Endodermal cell (in vitro differentiated cells): ENCODE measurements around the gene DESI2. TPM values are rescaled to one million over a fixed set of nuclear protein-coding genes. Genes with fewer than 3 reads are reported as not detected.
"Not testable (repeated sequence)": the region's sequence is repeated elsewhere in the genome, so short reads cannot be mapped to it uniquely, and the experiment has no call there.

Experiments used
- DNase-seq: peaks from one replicate; pipeline ENCODE4 v3.0.0-alpha.2; 2017
- H3K27ac ChIP-seq: 2 replicates; pipeline ENCODE4 v1.5.1; 2013; ENCODE audit warnings: mild to moderate bottlenecking, low read depth, low read length, moderate library complexity
- H3K27me3 ChIP-seq: 2 replicates; pipeline ENCODE4 v1.6.1; 2013; ENCODE audit warnings: mild to moderate bottlenecking, low read length, moderate library complexity; ENCODE audit not compliant: insufficient read depth, control insufficient read depth, poor library complexity, severe bottlenecking
- H3K36me3 ChIP-seq: 2 replicates; pipeline ENCODE4 v1.7.0; 2013; ENCODE audit warnings: mild to moderate bottlenecking, low read length, moderate library complexity; ENCODE audit not compliant: control insufficient read depth, insufficient read depth
- H3K4me1 ChIP-seq: one replicate; pipeline ENCODE4 v1.7.0; 2013; ENCODE audit warnings: low read length; ENCODE audit not compliant: control insufficient read depth, insufficient read depth
- H3K4me3 ChIP-seq: 2 replicates; pipeline ENCODE4 v1.5.1; 2013; ENCODE audit warnings: mild to moderate bottlenecking, low read length, moderate library complexity
- H3K9ac ChIP-seq: 2 replicates; pipeline ENCODE4 v1.6.1; 2013; ENCODE audit warnings: mild to moderate bottlenecking, low read length, moderate library complexity; ENCODE audit not compliant: poor library complexity, severe bottlenecking; ENCODE audit errors: extremely low read depth
- H3K9me3 ChIP-seq: 2 replicates; pipeline ENCODE4 v1.6.1; 2013; ENCODE audit warnings: mild to moderate bottlenecking, low read length, moderate library complexity; ENCODE audit not compliant: control insufficient read depth
- H3K27ac Mint-ChIP-seq: 2 replicates; pipeline ENCODE4 v1.8.0; 2020; ENCODE audit warnings: mixed read lengths
- H3K27me3 Mint-ChIP-seq: 2 replicates; pipeline ENCODE4 v1.8.0; 2021; ENCODE audit warnings: mild to moderate bottlenecking, mixed read lengths; ENCODE audit not compliant: insufficient read depth
- H3K36me3 Mint-ChIP-seq: 2 replicates; pipeline ENCODE4 v1.8.0; 2020; ENCODE audit warnings: low read depth, mixed read lengths
- H3K4me1 Mint-ChIP-seq: 2 replicates; pipeline ENCODE4 v1.8.0; 2020; ENCODE audit warnings: mixed read lengths
- H3K4me3 Mint-ChIP-seq: 2 replicates; pipeline ENCODE4 v1.8.0; 2020; ENCODE audit warnings: mild to moderate bottlenecking, moderate library complexity, mixed read lengths
- H3K9me3 Mint-ChIP-seq: 2 replicates; pipeline ENCODE4 v1.8.0; 2020; ENCODE audit warnings: mild to moderate bottlenecking, mixed read lengths
- WGBS, 2 experiments: methylation state at CpG; one replicate each; pipeline versions ENCODE4 v1.1.5 to v1.1.7; 2013; ENCODE audit warnings: missing lambda C conversion rate in 2 of 2, mixed read lengths in 1 of 2; ENCODE audit not compliant: insufficient coverage in 1 of 2, insufficient read length in 1 of 2; 5-methylcytosine and 5-hydroxymethylcytosine counted together
- total RNA-seq, 2 donors: library from RNA; stranded (reverse); fragmentation: NEBNext Ultra II Directional in 1 of 2; extraction: Animal tissue kit (Norgen Biotek cat#: 25700) in 1 of 2; gene quantifications; 2 replicates in 1 of 2; 3 replicates in 1 of 2; pipeline ENCODE4 v1.2.1, GENCODE V29; 2021
- TF ChIP-seq, protein P1 (sequence below): fragments of 200-600 bp; sonication (generic); conservative IDR thresholded peaks from 2 replicates; pipeline ENCODE4 v1.5.0; 2021; ENCODE audit warnings: antibody characterized with exemption, mild to moderate bottlenecking

The DESI2 gene
- total RNA-seq, 2 donors from 2014 or later = 50.0 to 50.2 TPM

DNA sequence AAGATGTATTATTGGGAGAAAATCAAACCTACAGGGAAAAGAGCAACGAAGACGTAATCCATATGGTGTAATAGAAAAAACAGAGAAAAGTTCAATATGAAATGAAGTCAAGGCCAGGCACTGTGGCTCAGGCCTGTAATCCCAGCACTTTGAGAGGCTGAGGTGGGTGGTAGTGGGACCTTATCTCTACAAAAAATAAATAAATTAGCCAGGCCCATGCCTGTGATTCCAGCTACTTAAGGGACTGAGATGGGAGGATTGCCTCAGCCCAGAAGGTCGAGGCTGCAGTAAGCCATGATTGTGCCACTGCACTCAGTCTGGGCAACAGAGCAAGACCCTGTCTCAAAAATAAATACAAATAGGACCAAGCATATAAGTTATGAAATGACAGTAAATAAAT is 11.4 kb downstream of the DESI2 start:
- peaks cover 11% of the 10 kb centered on the region for H3K9me3 ChIP-seq
- 94 to 95% methylated on average over 3 of the region's 3 CpGs for WGBS, 2 experiments
- TF ChIP-seq, protein P1, sequence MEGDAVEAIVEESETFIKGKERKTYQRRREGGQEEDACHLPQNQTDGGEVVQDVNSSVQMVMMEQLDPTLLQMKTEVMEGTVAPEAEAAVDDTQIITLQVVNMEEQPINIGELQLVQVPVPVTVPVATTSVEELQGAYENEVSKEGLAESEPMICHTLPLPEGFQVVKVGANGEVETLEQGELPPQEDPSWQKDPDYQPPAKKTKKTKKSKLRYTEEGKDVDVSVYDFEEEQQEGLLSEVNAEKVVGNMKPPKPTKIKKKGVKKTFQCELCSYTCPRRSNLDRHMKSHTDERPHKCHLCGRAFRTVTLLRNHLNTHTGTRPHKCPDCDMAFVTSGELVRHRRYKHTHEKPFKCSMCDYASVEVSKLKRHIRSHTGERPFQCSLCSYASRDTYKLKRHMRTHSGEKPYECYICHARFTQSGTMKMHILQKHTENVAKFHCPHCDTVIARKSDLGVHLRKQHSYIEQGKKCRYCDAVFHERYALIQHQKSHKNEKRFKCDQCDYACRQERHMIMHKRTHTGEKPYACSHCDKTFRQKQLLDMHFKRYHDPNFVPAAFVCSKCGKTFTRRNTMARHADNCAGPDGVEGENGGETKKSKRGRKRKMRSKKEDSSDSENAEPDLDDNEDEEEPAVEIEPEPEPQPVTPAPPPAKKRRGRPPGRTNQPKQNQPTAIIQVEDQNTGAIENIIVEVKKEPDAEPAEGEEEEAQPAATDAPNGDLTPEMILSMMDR = no peak
- Mint-ChIP-seq H3K27me3 (no peaks in the 10 kb centered on the region), H3K4me1 (peaks cover 15% of the 10 kb centered on the region), H3K27ac (no peak overlapping the region), H3K9me3 (peaks cover 3% of the 10 kb centered on the region), H3K36me3 (peaks cover 25% of the 10 kb centered on the region), H3K4me3 (no peak overlapping the region)
- no peak for DNase-seq
- no peaks in the 10 kb centered on the region for H3K27me3 ChIP-seq
- H3K9ac ChIP-seq = no peak overlapping the region
- H3K27ac ChIP-seq = no peak overlapping the region
- H3K4me3 ChIP-seq = no peak overlapping the region
- no peaks in the 10 kb centered on the region for H3K4me1 ChIP-seq
- H3K36me3 ChIP-seq = peaks cover 15% of the 10 kb centered on the region

DNA sequence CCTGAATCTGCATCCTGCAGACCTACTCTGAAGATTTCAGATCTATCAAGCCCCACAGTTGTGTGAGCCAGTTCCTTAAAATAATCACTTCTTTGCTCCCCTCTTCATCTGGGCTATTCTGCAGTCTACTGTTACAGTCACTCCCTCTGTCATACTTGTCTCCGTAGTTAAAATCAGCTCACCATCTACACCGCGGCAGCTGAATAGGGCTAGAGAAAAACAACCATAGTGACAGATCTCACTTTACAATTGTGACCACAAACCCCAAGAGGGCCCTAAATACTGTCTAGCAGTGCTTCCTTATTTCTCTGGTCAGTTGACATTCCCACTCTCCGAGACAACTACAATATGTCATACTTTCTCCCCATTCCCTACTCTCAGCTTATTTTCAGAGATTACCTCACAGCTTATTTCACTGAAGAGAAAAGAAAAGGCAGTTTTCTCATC is 12.9 kb downstream of the DESI2 start:
- Histone ChIP-seq H3K4me3 (no peak overlapping the region), H3K36me3 (peaks cover 13% of the 10 kb centered on the region), H3K27ac (no peak overlapping the region), H3K9me3 (peaks cover 4% of the 10 kb centered on the region), H3K4me1 (no peaks in the 10 kb centered on the region), H3K27me3 (no peaks in the 10 kb centered on the region), H3K9ac (no peak overlapping the region)
- Mint-ChIP-seq H3K4me1 (peaks cover 13% of the 10 kb centered on the region), H3K9me3 (peaks cover 3% of the 10 kb centered on the region), H3K27me3 (no peaks in the 10 kb centered on the region), H3K4me3 (no peak overlapping the region), H3K27ac (no peak overlapping the region), H3K36me3 (peaks cover 19% of the 10 kb centered on the region)
- DNase-seq = no peak
- TF ChIP-seq, protein P1 = no peak
- 89 to 90% methylated on average over 2 to 4 of the region's 4 CpGs for WGBS, 2 experiments

- not testable (repeated sequence) for H3K27me3 Mint-ChIP-seq, H3K27me3 ChIP-seq, H3K9me3 Mint-ChIP-seq, H3K4me3 ChIP-seq, H3K27ac Mint-ChIP-seq, H3K4me3 Mint-ChIP-seq, H3K9me3 ChIP-seq, H3K27ac ChIP-seq, H3K36me3 ChIP-seq, H3K9ac ChIP-seq, H3K4me1 ChIP-seq, DNase-seq
- WGBS, 2 experiments = 96 to 100% methylated on average over 3 to 6 of the region's 6 CpGs
- peaks cover 22% of the 10 kb centered on the region for H3K36me3 Mint-ChIP-seq
- H3K4me1 Mint-ChIP-seq = peaks cover 13% of the 10 kb centered on the region
Observed at GRCh38 chr1:244666672-244667418, 13.9 kb downstream of the DESI2 start.
